Measurements from ENCODE around the gene LGALS1. TPM values are rescaled to one million over a fixed set of nuclear protein-coding genes. Genes with fewer than 3 reads are reported as not detected.

The LGALS1 gene
- total and polyA plus RNA-seq, 2 donors (not counting 1 experiment from before 2014, with no cell fraction given), result 106 to 207 TPM

GRCh38 chr22:37633625-37634416 lies 41.6 kb upstream of the LGALS1 start:
- H3K36me3 ChIP-seq (replicated peaks in 1 of 2; ENCODE audit: control extremely low read depth in 1 of 2, control insufficient read depth in 1 of 2, extremely low read depth in 1 of 2, insufficient read depth in 2 of 2, low read length in 1 of 2), result peaks cover 0 to 15% of the 10 kb centered on the region in 2 experiments
- Mint-ChIP-seq H3K4me1 (peaks cover 60% of the 10 kb centered on the region), H3K4me3 (peak overlapping the region; percentile 87), H3K27ac (peak overlapping the region; percentile 97), H3K9me3 (ENCODE audit: insufficient read depth) (no peaks in the 10 kb centered on the region), H3K27me3 (no peaks in the 10 kb centered on the region)
- H3K27ac ChIP-seq (ENCODE audit: low read length in 2 of 2), result peak overlapping the region; percentile 89 to 94
- H3K4me2 ChIP-seq (replicated peaks; ENCODE audit: low read depth, low read length, poor library complexity, severe bottlenecking), result peak overlapping the region; percentile 95
- no peaks in the 10 kb centered on the region for H3K9me3 ChIP-seq (ENCODE audit: control extremely low read depth in 1 of 3, control insufficient read depth in 2 of 3, insufficient read depth in 1 of 3, low read length in 2 of 3)
- H2AFZ ChIP-seq (ENCODE audit: insufficient read depth, low read depth, low read length, poor library complexity, severe bottlenecking), result peak overlapping the region; percentile 53
- peaks cover 61 to 68% of the 10 kb centered on the region in 2 donors for H3K4me1 ChIP-seq (ENCODE audit: control insufficient read depth in 2 of 2, insufficient read depth in 2 of 2, low read length in 2 of 2)
- H3K27me3 ChIP-seq (replicated peaks in 1 of 4; ENCODE audit: control extremely low read depth in 1 of 4, control insufficient read depth in 3 of 4, insufficient read depth in 4 of 4, low read length in 3 of 4), result no peaks in the 10 kb centered on the region
- no peaks in the 10 kb centered on the region for H4K20me1 ChIP-seq (ENCODE audit: control insufficient read depth, insufficient read depth, low read length, poor library complexity, severe bottlenecking)
- DNase-seq, result peak; percentile 88
- 2% methylated on average over 23 of the region's 24 CpGs for WGBS (ENCODE audit: insufficient coverage)
- POLR2A ChIA-PET, result interaction anchor here (0.6 to 3.4 kb wide), 13 partner anchors 8 to 299 kb away, joined by 3 to 43 read pairs (median 5); partner anchors contain the start of genes ANKRD54, GGA1, LGALS1 and PDXP
- intact Hi-C loops (cut with micrococcal nuclease), result loop anchor here (1.0 to 5.0 kb wide), 5 partner anchors 9 to 113 kb away; partner anchors contain the start of gene GGA1
- H3K4me3 ChIP-seq (ENCODE audit: control extremely low read depth in 1 of 5, extremely low read depth in 1 of 5, insufficient read depth in 1 of 5, low read depth in 2 of 5, low read length in 4 of 5), result peak overlapping the region in 4 of 5 experiments; percentile 30 to 56 (median 40)
- CTCF ChIA-PET, result interaction anchor here (0.6 to 30.7 kb wide), 8 partner anchors 2 to 234 kb away, joined by 3 to 620 read pairs (median 11); partner anchors contain the start of genes GGA1, LGALS1, NOL12 and PDXP
- peak; percentile 76 for ATAC-seq (ENCODE audit: low read depth)
- peaks cover 2% of the 10 kb centered on the region for H3K79me2 ChIP-seq (ENCODE audit: control insufficient read depth, insufficient read depth, low read length)
- H3K9ac ChIP-seq (ENCODE audit: low read length), result peak overlapping the region; percentile 54
- peak; percentile 19 for TF ChIP-seq CTCF (IDR thresholded peaks at IDR 0.05)
- TF ChIP-seq EZH2 (IDR thresholded peaks at IDR 0.05; ENCODE audit: borderline replicate concordance, insufficient read depth, low read depth, low read length, poor library complexity, severe bottlenecking), result no peak

Data from B cell (primary cell).